ENCODE measurements around the gene FGD4.

- TF ChIP-seq EZH2 (IDR thresholded peaks at IDR 0.05), result no peak
- TF ChIP-seq POLR2AphosphoS5 (IDR thresholded peaks at IDR 0.05; ENCODE audit: borderline replicate concordance, low read depth, low read length), result no peak
Measured at GRCh38 chr12:32679920-32680237, 280.5 kb downstream of the FGD4 start.
